Vagina (tissue), 2 donors: ENCODE data around the gene CLEC5A. TPM values are rescaled to one million over a fixed set of nuclear protein-coding genes. Genes with fewer than 3 reads are reported as not detected.

Experiments
- DNase-seq, 2 donors: peaks; one replicate each; pipeline ENCODE4 v3.0.0-alpha.2; 2017; ENCODE audit errors: extremely low spot score in 2 of 2
- H3K27ac ChIP-seq: fragments of 200-600 bp; sonication (generic); one replicate; pipeline ENCODE4 v1.5.1; 2019
- H3K27me3 ChIP-seq: fragments of 200-600 bp; sonication (generic); one replicate; pipeline ENCODE4 v1.5.1; 2019
- H3K36me3 ChIP-seq, 2 donors: fragments of 200-600 bp; sonication (generic); one replicate each; pipeline ENCODE4 v1.5.1; 2017 to 2019
- H3K4me1 ChIP-seq: fragments of 200-600 bp; sonication (generic); one replicate; pipeline ENCODE4 v1.5.1; 2019
- H3K4me3 ChIP-seq, 2 donors: fragments of 200-600 bp; sonication (generic); 1 replicate in 1 of 2; 2 replicates in 1 of 2; pipeline ENCODE4 v1.5.1; 2016 to 2019
- H3K9me3 ChIP-seq: fragments of 200-600 bp; sonication (generic); one replicate; pipeline ENCODE4 v1.5.1; 2019
- POLR2A ChIP-seq, 2 donors: fragments of 450-650 bp; IDR thresholded peaks; one replicate each; pipeline ENCODE4 v1.6.1; 2017; ENCODE audit warnings: antibody characterized with exemption in 2 of 2, mild to moderate bottlenecking in 2 of 2, moderate library complexity in 2 of 2
- POLR2AphosphoS5 ChIP-seq, 2 donors: sonication (generic); formaldehyde crosslinking; IDR thresholded peaks; one replicate each; pipeline ENCODE4 v1.9.0; 2017; ENCODE audit warnings: antibody characterized with exemption in 2 of 2, mild to moderate bottlenecking in 2 of 2, low read depth in 1 of 2; ENCODE audit not compliant: insufficient read depth in 1 of 2
- intact Hi-C: fragments of 100-400 bp; cut with DNase I; formaldehyde crosslinking; loops from one replicate; pipeline ENCODE4 v1.15.1; 2023
- total RNA-seq: library from RNA; depleted of rRNA; stranded (reverse); fragments of >200 nt; gene quantifications from one replicate; pipeline ENCODE4 v1.2.3, GENCODE V29; 2016
- TF ChIP-seq, protein P1 (sequence below), 3 experiments: fragments of 450-650 bp in 2 of 3; fragments of 200-600 bp in 1 of 3; sonication (generic) in 1 of 3; IDR thresholded peaks; one replicate each; pipeline ENCODE4 v1.5.1; 2017 to 2019; ENCODE audit warnings: antibody characterized with exemption in 3 of 3, mild to moderate bottlenecking in 2 of 3, moderate library complexity in 2 of 3

The CLEC5A gene
- total RNA-seq, 1 donor from 2014 or later, result 0.49 TPM

DNA sequence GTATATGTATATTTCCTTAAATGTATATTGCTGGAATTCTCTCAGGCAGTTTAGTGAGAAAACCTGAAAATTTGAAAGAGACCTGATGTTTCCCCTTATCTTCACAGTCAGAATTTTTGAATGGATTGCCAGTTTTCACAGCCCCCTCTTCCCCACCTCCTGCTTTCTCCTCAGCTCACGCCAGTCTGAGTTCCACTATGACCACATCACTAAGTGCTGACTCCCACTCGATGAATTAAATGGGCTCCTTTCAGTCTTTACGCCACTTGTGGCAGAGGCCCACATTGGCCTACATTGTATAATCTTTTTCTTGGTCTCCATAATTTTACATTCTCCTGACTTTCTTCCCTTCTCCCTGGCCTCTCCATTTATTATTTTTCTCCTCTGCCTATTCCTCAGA lies 3.1 kb upstream of the CLEC5A start:
- TF ChIP-seq, protein P1, sequence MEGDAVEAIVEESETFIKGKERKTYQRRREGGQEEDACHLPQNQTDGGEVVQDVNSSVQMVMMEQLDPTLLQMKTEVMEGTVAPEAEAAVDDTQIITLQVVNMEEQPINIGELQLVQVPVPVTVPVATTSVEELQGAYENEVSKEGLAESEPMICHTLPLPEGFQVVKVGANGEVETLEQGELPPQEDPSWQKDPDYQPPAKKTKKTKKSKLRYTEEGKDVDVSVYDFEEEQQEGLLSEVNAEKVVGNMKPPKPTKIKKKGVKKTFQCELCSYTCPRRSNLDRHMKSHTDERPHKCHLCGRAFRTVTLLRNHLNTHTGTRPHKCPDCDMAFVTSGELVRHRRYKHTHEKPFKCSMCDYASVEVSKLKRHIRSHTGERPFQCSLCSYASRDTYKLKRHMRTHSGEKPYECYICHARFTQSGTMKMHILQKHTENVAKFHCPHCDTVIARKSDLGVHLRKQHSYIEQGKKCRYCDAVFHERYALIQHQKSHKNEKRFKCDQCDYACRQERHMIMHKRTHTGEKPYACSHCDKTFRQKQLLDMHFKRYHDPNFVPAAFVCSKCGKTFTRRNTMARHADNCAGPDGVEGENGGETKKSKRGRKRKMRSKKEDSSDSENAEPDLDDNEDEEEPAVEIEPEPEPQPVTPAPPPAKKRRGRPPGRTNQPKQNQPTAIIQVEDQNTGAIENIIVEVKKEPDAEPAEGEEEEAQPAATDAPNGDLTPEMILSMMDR (IDR thresholded peaks at IDR 0.05), result no peak
- TF ChIP-seq POLR2AphosphoS5 (IDR thresholded peaks at IDR 0.05; ENCODE audit: insufficient read depth in 1 of 2, low read depth in 1 of 2) (no peak), POLR2A (IDR thresholded peaks at IDR 0.05) (no peak)

GRCh38 chr7:141949451-141949850 lies 2.7 kb upstream of the CLEC5A start:
- Histone ChIP-seq H3K27me3 (no peaks in the 10 kb centered on the region), H3K4me1 (no peaks in the 10 kb centered on the region), H3K27ac (no peak overlapping the region), H3K9me3 (no peaks in the 10 kb centered on the region), H3K4me3 (no peak overlapping the region), H3K36me3 (no peaks in the 10 kb centered on the region)
- intact Hi-C loops, result no loop called here
- TF ChIP-seq POLR2A (IDR thresholded peaks at IDR 0.05) (no peak), POLR2AphosphoS5 (IDR thresholded peaks at IDR 0.05; ENCODE audit: insufficient read depth in 1 of 2, low read depth in 1 of 2) (no peak)
- TF ChIP-seq, protein P1 (IDR thresholded peaks at IDR 0.05), result no peak
- DNase-seq, result no peak

More for the DNA sequence above, 3.1 kb upstream of the CLEC5A start:
- no peak for DNase-seq
- H3K4me3 ChIP-seq, result no peak overlapping the region
- no peaks in the 10 kb centered on the region for H3K4me1 ChIP-seq
- H3K27ac ChIP-seq, result no peak overlapping the region
- H3K27me3 ChIP-seq, result no peaks in the 10 kb centered on the region
- H3K36me3 ChIP-seq, result no peaks in the 10 kb centered on the region
- intact Hi-C loops, result no loop called here
- no peaks in the 10 kb centered on the region for H3K9me3 ChIP-seq

GRCh38 chr7:141949021-141949420 lies 2.2 kb upstream of the CLEC5A start:
- Histone ChIP-seq H3K27ac (no peak overlapping the region), H3K4me1 (no peaks in the 10 kb centered on the region), H3K9me3 (no peaks in the 10 kb centered on the region), H3K36me3 (no peaks in the 10 kb centered on the region), H3K4me3 (no peak overlapping the region), H3K27me3 (no peaks in the 10 kb centered on the region)
- intact Hi-C loops, result no loop called here
- no peak for DNase-seq
- TF ChIP-seq, protein P1 (IDR thresholded peaks at IDR 0.05), result no peak
- TF ChIP-seq POLR2A (IDR thresholded peaks at IDR 0.05) (no peak), POLR2AphosphoS5 (IDR thresholded peaks at IDR 0.05; ENCODE audit: insufficient read depth in 1 of 2, low read depth in 1 of 2) (no peak)

DNA sequence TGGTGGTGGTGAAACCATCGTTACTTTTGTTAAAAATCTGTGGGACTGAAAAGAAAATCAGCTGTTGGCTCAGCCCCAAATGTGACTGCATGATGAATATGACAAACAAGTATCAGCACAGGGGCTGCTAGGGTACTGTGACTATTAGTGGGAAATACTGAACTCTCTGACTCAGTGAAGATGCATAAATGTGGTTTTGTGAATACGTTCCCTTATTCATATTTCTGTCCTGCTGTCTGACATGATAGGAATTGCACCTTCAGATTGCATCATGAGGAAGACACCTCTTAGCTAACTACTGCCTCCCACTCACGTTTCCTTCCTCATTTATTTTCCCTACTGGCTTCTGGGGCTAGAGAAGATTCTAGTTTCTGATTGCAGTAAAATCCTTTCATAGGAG lies 1.4 kb downstream of the CLEC5A start:
- H3K4me1 ChIP-seq, result no peaks in the 10 kb centered on the region
- no peaks in the 10 kb centered on the region for H3K36me3 ChIP-seq
- no peak for DNase-seq
- H3K27me3 ChIP-seq, result no peaks in the 10 kb centered on the region
- intact Hi-C loops, result no loop called here
- no peak overlapping the region for H3K4me3 ChIP-seq
- H3K27ac ChIP-seq, result no peak overlapping the region
- TF ChIP-seq, protein P1 (IDR thresholded peaks at IDR 0.05), result no peak
- no peak for TF ChIP-seq POLR2AphosphoS5 (IDR thresholded peaks at IDR 0.05; ENCODE audit: insufficient read depth in 1 of 2, low read depth in 1 of 2)
- no peak for TF ChIP-seq POLR2A (IDR thresholded peaks at IDR 0.05)
- no peaks in the 10 kb centered on the region for H3K9me3 ChIP-seq

DNA sequence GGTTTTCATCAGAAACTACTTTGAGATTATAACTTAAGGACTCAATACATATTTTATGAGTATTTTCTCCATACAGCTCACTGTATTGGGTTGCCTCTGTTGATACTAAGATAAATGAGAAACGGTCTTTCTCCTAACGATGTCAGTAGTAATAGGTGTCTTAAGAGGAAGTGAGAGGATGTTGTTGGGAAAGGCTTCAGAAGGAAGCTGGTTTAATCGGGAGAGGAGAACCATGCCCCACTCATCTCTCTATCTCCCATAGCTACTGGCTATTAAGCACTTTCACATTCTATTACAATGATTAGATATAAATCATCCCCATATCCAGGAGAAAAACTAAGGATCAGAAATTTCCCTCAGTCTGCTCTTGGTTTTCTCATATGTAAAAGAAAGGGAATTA lies 2.0 kb downstream of the CLEC5A start:
- no peaks in the 10 kb centered on the region for H3K27me3 ChIP-seq
- H3K4me3 ChIP-seq, result no peak overlapping the region
- no peaks in the 10 kb centered on the region for H3K9me3 ChIP-seq
- no peaks in the 10 kb centered on the region for H3K36me3 ChIP-seq
- DNase-seq, result no peak
- TF ChIP-seq, protein P1 (IDR thresholded peaks at IDR 0.05), result no peak
- no peak for TF ChIP-seq POLR2A (IDR thresholded peaks at IDR 0.05)
- H3K27ac ChIP-seq, result no peak overlapping the region
- H3K4me1 ChIP-seq, result no peaks in the 10 kb centered on the region
- intact Hi-C loops, result no loop called here
